HTR-8/SVneo (cell line): ENCODE measurements around the gene LRFN4.

ENCODE experiments used
- DNase-seq: peaks from one replicate; pipeline ENCODE4 v3.0.0; 2011; ENCODE audit warnings: low spot score, mixed read lengths; ENCODE audit not compliant: insufficient read length
- FAIRE-seq: peaks from 2 replicates; lab custom pipeline; 2011; peaks lifted over from hg19 to GRCh38; lab: Jason Lieb, UNC

Gene LRFN4

GRCh38 chr11:66907751-66908630 lies 51.1 kb downstream of the LRFN4 start:
- DNase-seq, result no peak
- no peak for FAIRE-seq

GRCh38 chr11:66909181-66909580 lies 52.3 kb downstream of the LRFN4 start:
- no peak for DNase-seq
- no peak for FAIRE-seq

GRCh38 chr11:66910016-66910415 lies 53.2 kb downstream of the LRFN4 start:
- FAIRE-seq (no peak), DNase-seq (no peak)
